ENCODE results near the gene SPPL2B. TPM values are rescaled to one million over a fixed set of nuclear protein-coding genes. Genes with fewer than 3 reads are reported as not detected.
"Not testable (repeated sequence)": the region's sequence is repeated elsewhere in the genome, so short reads cannot be mapped to it uniquely, and the experiment has no call there.

Gene SPPL2B
- total and polyA plus RNA-seq, 2 experiments from 2014 or later = 40.9 to 87.7 TPM

DNA sequence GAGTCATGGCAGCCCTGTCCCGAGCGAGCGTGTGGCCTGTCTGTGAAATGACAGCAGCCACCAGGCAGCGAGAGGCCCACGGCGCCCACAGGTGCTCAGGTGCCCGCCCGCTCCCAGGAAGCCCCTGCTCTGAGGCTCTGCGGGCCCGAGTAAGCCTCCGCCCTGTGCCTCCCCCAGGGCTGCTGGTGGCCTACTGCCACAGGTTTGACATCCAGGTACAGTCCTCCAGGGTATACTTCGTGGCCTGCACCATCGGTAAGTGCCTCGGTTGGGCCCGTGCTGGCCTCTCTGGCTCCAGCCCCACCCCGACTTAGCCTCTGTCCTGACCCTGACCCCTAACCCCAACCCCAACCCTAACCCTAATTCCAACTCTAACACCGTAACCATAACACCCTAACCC is 16.6 kb downstream of the SPPL2B start:
- Histone ChIP-seq H3K9me2 (replicated peaks; ENCODE audit: insufficient read depth) (no peaks in the 10 kb centered on the region), H3K9me3 (ENCODE audit: low read depth) (no peaks in the 10 kb centered on the region), H2AFZ (no peak overlapping the region), H3K4me1 (ENCODE audit: insufficient read depth) (no peaks in the 10 kb centered on the region), H4K20me1 (ENCODE audit: insufficient read depth, poor library complexity, severe bottlenecking) (no peaks in the 10 kb centered on the region), H3K27me3 (no peaks in the 10 kb centered on the region), H3K4me3 (no peak overlapping the region), H3K36me3 (replicated peaks; ENCODE audit: insufficient read depth, low read depth) (no peaks in the 10 kb centered on the region), H3K79me2 (no peaks in the 10 kb centered on the region), H3K27ac (no peak overlapping the region), H3K4me2 (no peak overlapping the region)
- TF ChIP-seq EZH2phosphoT487 (IDR thresholded peaks at IDR 0.05; ENCODE audit: low read depth, severe bottlenecking, unreplicated experiment) = no peak
- TF ChIP-seq, protein P1, sequence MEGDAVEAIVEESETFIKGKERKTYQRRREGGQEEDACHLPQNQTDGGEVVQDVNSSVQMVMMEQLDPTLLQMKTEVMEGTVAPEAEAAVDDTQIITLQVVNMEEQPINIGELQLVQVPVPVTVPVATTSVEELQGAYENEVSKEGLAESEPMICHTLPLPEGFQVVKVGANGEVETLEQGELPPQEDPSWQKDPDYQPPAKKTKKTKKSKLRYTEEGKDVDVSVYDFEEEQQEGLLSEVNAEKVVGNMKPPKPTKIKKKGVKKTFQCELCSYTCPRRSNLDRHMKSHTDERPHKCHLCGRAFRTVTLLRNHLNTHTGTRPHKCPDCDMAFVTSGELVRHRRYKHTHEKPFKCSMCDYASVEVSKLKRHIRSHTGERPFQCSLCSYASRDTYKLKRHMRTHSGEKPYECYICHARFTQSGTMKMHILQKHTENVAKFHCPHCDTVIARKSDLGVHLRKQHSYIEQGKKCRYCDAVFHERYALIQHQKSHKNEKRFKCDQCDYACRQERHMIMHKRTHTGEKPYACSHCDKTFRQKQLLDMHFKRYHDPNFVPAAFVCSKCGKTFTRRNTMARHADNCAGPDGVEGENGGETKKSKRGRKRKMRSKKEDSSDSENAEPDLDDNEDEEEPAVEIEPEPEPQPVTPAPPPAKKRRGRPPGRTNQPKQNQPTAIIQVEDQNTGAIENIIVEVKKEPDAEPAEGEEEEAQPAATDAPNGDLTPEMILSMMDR (IDR thresholded peaks at IDR 0.05; ENCODE audit: poor library complexity) = no peak
- no peak for TF ChIP-seq EZH2 (IDR thresholded peaks at IDR 0.05; ENCODE audit: borderline replicate concordance)
- 99% methylated on average over 17 of the region's 17 CpGs for WGBS (ENCODE audit: low lambda C conversion rate, missing lambda C conversion rate)
- DNase-seq (ENCODE audit: low spot score) = no peak

DNA sequence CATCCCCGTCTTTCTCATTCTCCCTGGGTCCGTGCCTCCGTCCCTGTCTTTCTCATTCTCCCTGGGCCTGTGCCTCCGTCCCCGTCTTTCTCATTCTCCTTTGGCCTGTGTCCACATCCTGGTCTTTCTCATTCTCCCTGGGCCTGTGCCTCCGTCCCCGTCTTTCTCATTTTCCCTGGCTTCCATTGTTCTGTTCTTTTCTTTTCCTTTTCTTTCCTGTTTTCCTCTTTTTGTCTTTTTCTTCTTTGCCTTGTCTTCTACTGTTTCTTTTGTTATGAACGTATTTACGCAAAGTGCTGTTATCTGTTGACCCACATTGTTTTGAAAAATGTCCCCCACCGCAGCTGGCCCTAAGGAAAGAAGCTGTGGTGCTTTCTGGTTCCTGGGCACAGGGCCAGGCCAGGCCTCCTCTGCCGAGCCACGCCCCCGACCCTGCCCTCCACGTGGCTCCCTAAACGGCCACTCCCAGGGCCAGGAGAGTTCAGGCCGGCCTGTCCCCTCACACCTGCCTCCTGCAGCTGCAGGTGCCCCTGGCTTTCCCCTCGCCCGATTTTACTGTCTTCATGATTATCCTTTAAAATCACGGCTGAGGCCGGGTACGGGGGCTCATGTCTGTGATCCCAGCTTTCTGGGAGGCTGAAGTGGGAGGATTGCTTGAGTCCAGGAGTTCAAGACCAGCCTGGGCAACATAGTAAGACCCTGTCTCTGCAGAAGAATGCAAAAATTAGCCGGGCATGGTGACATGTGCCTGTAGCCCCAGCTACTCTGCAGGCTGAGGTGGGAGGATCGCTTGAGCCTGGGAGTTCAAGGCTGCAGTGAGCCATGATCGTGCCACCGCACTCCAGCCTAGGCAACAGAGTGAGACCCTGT is 17.5 kb downstream of the SPPL2B start:
- TF ChIP-seq, protein P1 (IDR thresholded peaks at IDR 0.05; ENCODE audit: poor library complexity) = no peak
- TF ChIP-seq EZH2 (IDR thresholded peaks at IDR 0.05; ENCODE audit: borderline replicate concordance) = no peak
- no peak for TF ChIP-seq EZH2phosphoT487 (IDR thresholded peaks at IDR 0.05; ENCODE audit: low read depth, severe bottlenecking, unreplicated experiment)
- no peak for DNase-seq (ENCODE audit: low spot score)

DNA sequence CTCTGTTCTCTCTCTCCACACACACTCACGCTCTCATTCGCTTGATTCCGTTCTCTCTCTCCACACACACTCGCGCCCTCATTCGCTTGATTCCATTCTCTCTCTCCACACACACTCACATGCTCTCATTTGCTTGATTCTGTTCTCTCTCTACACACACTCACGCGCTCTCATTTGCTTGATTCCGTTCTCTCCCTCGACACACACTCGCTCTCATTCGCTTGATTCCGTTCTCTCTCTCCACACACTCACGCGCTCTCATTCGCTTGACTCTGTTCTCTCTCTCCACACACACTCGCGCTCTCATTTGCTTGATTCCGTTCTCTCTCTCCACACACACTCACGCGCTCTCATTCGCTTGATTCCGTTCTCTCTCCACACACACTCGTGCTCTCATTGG is 21.3 kb downstream of the SPPL2B start:
- H4K20me1 ChIP-seq (ENCODE audit: insufficient read depth, poor library complexity, severe bottlenecking); H3K4me1 ChIP-seq (ENCODE audit: insufficient read depth); H3K27ac ChIP-seq; H3K9me2 ChIP-seq (replicated peaks; ENCODE audit: insufficient read depth); H3K9me3 ChIP-seq (ENCODE audit: low read depth); H3K4me3 ChIP-seq; H2AFZ ChIP-seq; DNase-seq (ENCODE audit: low spot score); H3K4me2 ChIP-seq; H3K27me3 ChIP-seq; H3K36me3 ChIP-seq (replicated peaks; ENCODE audit: insufficient read depth, low read depth); H3K79me2 ChIP-seq: not testable (repeated sequence)
- WGBS (ENCODE audit: low lambda C conversion rate, missing lambda C conversion rate) = 97% methylated on average over 7 of the region's 24 CpGs

More for the DNA sequence above, 17.5 kb downstream of the SPPL2B start:
- 85% methylated on average over 25 of the region's 25 CpGs for WGBS (ENCODE audit: low lambda C conversion rate, missing lambda C conversion rate)
- H3K9me2 ChIP-seq (replicated peaks; ENCODE audit: insufficient read depth) = no peaks in the 10 kb centered on the region
- H3K4me1 ChIP-seq (ENCODE audit: insufficient read depth) = no peaks in the 10 kb centered on the region
- H3K79me2 ChIP-seq = no peaks in the 10 kb centered on the region
- no peak overlapping the region for H3K27ac ChIP-seq
- H2AFZ ChIP-seq = no peak overlapping the region
- H3K36me3 ChIP-seq (replicated peaks; ENCODE audit: insufficient read depth, low read depth) = no peaks in the 10 kb centered on the region
- no peaks in the 10 kb centered on the region for H3K27me3 ChIP-seq
- H3K4me3 ChIP-seq = no peak overlapping the region
- no peaks in the 10 kb centered on the region for H4K20me1 ChIP-seq (ENCODE audit: insufficient read depth, poor library complexity, severe bottlenecking)
- H3K4me2 ChIP-seq = no peak overlapping the region
- H3K9me3 ChIP-seq (ENCODE audit: low read depth) = no peaks in the 10 kb centered on the region

DNA sequence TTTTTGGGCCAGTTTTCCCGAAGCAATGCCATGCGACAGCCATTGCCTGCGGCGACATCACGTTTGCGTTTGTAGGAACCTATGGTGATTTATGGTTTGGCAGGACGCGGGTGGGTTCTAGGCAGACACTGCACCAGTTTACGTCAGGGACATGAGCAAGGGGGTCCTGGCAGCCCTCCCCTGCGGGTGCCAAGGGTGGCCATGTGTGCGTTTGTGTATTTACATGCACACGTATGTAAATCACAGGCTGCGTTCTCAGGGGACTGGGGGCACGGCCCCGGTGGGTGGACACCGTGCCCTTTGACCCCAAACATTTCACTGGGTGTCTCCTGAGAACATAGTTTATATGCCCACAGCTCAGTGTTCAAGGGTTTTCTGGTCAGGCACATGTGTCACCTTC is 22.2 kb downstream of the SPPL2B start:
- Histone ChIP-seq H3K27me3 (no peaks in the 10 kb centered on the region), H3K4me1 (ENCODE audit: insufficient read depth) (no peaks in the 10 kb centered on the region), H3K4me3 (no peak overlapping the region), H2AFZ (no peak overlapping the region), H3K4me2 (no peak overlapping the region), H3K79me2 (no peaks in the 10 kb centered on the region), H4K20me1 (ENCODE audit: insufficient read depth, poor library complexity, severe bottlenecking) (no peaks in the 10 kb centered on the region), H3K9me3 (ENCODE audit: low read depth) (no peaks in the 10 kb centered on the region), H3K9me2 (replicated peaks; ENCODE audit: insufficient read depth) (no peaks in the 10 kb centered on the region), H3K27ac (no peak overlapping the region), H3K36me3 (replicated peaks; ENCODE audit: insufficient read depth, low read depth) (no peaks in the 10 kb centered on the region)
- 96% methylated on average over 16 of the region's 16 CpGs for WGBS (ENCODE audit: low lambda C conversion rate, missing lambda C conversion rate)
- DNase-seq (ENCODE audit: low spot score) = no peak
- TF ChIP-seq EZH2 (IDR thresholded peaks at IDR 0.05; ENCODE audit: borderline replicate concordance) = no peak
- TF ChIP-seq, protein P1 (IDR thresholded peaks at IDR 0.05; ENCODE audit: poor library complexity) = no peak

Measured in hepatocyte (in vitro differentiated cells).